GM18526 (cell line): ENCODE measurements around the gene ZDHHC18.
A peak's percentile ranks its signal among the peaks of the same experiment; 100 is the strongest.

Source experiments
- POLR2A ChIP-seq: IDR thresholded peaks from 3 replicates; pipeline ENCODE4 v1.6.1; 2011; ENCODE audit not compliant: insufficient read length; ENCODE audit errors: extremely low read depth

Gene ZDHHC18

DNA sequence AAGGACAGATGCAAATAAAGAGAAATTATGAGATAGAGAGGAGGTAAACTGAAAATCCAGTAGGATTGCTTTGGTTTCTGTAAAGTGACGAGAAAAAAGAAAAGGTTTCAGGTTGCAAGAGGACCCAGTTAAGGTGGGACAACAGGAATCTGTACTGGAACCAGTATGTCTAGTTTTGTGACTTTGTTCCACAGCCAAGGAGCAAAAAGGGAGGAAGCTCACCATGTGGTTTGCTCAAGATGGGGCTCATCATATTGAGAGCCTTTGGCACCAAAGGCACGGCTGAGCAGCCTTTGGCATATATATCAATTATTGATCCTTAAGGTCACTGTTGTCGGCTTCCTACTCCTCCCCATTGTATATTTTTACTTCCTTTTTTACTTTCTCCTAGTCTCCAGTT, 1.8 kb upstream of the ZDHHC18 start:
- no peak for TF ChIP-seq POLR2A

DNA sequence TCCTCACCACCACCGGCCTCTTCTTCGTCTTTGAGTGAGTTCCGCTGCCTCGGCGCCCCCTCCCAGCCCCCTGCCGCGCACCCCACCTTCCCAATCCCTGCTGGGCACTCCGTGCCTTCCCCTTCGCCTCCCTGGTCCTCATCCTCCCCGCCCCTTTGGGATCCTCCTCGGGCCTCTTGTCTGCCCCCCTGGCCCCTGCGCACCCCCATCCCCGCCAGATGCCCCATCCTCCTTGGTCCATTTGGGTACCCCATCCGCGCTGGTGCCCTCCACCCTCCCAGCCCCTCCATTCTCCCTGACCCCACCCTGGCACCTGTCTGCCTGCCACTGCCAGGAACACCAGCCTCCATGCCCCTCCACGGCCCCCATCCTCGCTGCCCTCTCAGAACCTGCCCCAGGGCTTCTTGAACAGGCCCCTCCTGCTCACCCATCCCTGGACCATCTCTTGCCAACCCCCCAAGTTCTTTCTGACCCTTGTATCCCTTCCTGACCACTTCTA, 667 bp downstream of the ZDHHC18 start:
- TF ChIP-seq POLR2A, result no peak

DNA sequence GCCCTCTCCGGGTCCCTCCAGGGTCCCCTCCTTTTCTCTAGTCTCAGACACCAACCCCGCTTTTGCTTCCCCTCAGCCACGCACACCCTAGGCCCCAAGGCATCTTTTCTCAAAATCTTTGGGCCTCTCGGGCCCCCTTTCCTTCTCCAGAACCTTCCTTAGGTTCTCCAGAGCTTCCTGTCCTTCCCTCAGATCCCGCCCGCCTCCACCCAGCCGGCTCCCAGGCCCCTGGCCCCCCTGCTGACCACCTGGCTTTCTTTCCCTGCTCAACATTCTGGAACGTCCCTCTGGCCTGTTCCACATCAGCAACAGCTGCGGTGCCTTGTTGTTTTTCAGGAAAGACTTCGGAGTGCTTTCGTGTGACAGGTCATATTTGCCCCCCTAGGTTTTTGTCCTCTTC, 1.2 kb downstream of the ZDHHC18 start:
- no peak for TF ChIP-seq POLR2A

DNA sequence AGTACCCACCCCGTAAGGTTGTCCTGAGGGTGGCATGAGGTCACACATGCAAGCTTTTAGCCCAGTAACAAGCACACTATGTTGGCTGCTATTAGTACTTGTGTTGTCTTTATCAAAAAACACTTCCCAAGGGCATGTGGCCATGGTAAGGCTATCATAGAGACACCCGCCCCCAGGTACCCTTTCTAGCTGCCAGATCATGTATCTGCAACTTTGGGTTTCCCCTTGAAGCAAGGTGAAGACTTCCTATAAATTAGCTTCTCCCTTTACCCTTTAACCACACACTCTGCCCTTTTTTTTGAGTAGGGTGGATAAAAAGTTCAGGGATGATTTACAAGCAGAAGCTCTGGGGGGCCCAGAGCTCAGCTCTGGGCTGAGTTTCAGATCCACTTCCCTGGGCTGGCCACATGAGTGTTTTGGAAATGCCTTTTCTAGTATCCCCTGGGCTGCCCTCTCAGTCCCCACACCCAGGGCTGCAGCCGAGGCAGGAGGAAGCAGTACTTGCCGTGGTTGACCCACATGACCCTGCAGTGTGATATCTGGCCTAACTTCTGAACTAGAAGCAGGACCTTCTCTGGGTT, 2.0 kb downstream of the ZDHHC18 start:
- TF ChIP-seq POLR2A, result no peak

DNA sequence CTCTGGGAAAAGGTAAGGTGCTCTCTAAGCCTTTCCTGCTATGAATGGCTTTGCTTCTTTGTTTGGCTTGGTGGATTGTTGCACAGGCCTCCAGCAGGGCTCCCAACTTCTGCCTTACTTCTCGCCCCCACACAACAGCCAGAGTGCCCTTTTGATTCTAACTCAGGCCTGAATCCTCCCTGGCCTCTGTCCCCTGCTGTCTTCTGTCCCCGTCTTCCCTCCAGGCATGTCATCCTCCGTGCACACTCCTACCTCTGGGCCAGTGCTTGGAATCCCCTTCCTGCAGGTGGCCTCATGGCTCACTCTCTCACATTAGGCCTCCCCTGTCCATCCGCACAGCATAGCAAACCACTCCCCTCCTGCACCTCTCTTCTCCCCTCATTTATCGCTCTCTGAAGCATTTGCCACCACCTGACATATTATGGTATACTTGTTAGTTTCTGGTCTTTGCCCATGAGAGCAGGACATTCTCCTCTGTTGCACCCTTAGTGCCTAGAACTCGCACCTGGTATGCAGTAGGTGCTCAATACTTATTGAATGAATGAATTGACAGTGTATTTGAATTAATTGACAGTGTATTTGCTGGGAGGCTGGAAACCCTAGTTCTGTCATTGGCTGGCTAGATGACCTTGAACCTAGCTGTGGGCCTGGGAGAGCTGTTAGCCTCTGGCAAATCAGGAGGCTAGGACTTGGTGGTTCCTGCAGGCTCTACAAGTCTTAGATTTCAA, 2.9 kb downstream of the ZDHHC18 start:
- TF ChIP-seq POLR2A, result no peak

DNA sequence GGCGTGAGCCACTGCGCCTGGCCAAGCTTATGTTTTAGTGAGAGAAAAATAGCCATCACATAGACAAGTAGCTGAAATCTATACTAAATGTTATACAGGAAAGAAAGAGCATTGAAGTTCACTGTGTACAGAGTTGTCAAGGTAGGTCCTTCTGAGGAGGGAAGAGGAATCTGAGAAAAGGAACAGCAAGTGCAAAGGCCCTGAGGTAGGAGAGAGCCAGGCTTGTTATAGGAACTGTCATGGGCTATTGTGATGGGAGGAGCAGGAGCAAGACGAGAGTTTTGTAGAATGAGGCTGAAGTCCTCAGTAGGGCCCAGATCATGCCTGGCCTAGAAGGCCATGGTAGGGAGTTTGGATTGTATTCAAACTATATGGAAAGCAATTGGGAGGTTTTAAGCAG, 4.6 kb downstream of the ZDHHC18 start:
- no peak for TF ChIP-seq POLR2A

DNA sequence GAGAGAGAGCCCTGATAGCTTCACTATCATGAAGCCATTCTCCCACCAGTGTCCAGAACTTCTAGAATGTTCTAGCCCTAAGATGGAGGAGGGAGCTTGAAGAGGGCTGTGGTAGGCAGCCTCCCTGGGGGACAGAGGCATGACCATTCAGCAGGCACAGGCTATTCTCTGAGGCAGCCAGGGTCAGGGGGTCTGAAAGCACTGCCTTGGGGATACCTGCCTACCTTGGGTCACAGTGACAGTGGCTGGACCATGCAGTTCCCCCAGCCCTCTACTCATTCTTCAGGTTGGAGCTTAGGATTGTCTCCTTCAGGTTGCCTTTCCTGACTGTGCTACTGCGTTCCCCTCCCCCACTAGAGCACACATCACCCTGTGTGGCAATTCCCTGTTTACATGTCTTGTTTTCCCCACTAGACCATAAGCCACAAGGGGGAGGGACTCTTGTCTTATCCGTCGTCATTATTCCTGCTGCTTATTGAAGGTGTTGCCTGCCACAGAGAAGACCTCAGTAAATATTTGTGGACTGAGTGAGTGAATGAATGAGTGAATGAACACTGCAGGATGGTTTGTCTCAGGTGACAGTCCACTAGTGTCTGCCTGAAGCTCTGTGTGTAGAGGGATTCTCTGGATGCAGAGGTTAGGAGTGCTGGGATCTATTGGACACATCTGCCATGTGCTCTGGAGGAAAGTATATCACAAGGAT, 5.2 kb downstream of the ZDHHC18 start:
- no peak for TF ChIP-seq POLR2A

DNA sequence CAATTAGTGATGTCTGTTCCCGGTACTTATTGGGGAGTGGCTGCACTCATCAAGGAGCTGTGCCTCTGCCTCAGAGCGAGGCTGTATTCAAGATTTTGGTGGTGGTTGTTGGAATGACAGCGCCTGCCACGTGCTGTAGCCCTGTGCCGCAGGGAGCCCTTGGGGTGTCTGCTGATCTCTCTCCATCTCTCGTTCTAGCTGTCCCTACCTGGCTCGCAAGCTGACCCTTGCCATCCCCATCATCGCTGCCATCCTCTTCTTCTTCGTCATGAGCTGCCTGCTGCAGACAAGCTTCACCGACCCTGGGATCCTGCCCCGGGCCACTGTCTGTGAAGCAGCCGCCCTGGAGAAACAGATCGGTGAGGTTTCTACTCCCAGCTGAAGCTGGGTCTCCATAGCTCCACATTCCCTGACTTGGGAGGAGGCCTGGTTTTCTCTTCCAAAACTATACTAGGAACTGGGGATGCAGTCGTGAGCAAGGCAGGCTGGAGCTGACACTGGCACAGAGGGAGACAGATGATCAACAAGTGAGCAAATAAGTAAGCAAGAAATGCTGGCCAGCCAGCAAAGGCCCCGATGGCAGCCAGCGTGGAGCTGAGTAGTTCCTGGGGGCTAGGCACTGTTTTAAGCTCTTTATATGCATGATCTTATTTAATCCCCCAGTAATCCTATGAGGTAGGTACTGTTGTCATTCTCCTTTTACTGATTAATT, 5.9 kb downstream of the ZDHHC18 start:
- TF ChIP-seq POLR2A, result no peak

DNA sequence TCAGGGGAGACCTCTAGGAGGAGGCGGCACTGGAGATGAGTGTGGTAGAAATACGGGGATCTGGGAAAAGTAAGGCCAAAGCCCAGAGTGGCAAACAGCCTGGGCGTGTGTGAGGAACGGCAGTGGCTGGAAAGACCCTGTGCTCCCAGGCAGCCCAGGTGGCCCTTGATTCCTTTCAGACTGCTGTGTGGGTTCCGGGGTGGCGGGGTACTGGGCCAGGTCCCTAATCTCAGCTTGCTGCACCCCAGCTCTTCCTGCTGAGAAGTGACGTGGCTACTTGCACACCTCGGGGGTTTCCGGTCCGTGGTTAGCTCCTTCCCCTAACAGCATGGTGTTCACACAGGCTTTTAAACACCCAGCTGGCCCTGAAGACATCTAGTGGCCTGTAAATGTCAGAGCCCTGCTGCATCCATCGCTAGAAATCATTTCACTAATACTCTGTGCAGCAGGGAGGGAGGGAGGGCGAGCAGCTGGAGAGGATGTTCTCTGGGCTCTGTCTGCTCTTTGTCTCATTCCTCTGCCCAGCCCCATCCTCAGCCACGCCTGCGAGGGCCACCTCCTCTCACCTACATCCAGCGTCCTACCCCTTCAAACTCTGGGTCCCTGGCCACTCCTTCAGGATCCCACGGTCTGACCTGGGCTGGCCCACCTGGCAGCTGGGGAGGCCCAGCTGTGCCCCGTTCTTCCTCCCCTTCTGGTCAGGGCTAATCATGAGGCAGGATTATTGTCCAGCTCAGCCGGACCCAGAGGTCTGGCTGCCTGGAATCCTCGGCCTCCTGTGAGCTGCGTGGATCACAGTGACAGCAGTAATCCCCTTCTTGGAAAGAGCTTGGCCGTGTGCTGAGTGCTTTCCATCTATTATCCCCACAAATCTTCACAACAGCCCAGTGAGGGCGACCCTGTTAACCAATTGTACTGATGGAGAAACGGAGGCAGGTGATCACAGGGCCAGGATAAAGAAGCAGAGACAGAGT, 7.2 kb downstream of the ZDHHC18 start:
- peak; percentile 61 for TF ChIP-seq POLR2A

DNA sequence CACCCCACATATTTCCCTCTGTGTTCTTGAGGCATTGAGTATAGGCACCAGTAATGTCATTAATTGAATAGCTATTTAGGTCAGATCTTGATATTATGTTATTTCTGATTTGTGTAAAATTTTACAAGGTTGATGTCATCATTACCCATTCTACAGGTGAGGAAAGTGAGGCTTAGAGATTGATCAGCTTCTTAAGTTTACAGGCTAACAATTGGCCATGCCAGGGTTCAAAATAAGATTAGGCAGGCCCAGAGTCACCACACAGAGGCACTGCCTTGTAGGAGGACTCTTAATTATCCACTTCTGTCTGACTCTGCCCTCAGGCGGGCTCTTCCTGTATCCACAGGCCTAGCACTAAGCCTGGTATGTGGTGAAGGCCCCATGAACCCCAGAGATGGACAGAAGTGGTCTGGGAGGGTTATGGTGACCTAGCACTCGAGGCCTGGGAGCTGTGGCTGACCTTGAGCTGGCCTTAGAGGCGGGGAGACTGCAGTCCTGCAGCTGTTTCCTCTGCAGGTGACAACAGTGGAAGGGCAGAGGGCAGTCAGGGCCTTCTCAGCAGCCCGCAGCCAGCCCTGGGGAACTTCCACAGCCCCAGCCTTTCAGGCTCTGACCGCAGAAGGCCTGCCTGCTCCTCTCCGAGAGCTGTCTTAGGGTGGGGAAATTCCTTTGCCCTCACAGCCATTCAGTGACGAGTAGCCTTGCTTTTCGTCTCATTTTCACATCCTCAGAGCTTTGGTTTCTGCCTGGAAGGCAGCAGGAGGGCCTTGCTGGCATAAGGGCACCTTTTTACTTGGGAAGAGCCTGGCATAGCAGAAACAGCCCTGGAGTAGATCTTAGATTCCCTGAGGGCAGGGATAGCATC, 12.2 kb downstream of the ZDHHC18 start:
- no peak for TF ChIP-seq POLR2A

DNA sequence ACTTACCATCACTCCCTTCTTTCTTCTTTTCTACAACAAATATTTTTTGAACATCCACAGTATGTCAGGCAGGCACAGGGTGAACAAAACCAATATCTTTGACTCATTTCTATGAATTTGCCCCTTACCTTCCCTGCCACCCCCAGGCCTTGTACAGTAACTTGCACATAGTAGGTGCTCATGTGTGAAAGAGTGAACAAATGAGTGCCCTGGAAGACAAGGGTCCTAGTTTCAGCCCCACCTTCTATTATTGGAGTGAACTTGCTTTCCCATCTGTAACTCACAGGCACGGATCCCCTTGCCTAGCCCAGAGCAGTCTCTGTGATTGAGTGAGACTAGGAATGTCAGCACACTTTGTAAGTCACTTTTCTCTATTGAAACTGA, 12.8 kb downstream of the ZDHHC18 start:
- no peak for TF ChIP-seq POLR2A

DNA sequence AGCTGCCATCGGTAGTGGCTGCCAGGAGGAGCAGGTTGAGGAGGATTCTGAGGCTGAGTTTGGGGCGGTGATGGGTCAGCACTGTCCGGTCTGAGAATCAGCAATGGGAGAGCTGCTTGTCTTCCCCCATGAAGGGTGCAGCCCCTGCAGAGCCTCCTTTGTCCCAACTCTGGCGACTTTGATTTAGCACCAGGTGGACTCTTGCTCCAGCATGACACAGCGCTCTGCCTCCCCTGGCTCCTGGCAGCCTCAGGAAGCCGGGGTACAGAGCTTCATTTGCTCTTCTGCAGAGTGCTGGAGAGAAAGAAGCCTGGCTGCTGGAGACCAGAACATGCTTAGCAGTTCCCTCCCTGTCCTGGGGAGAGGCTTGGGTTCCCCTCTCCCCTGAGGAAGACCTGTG, 13.3 kb downstream of the ZDHHC18 start:
- TF ChIP-seq POLR2A, result no peak

DNA sequence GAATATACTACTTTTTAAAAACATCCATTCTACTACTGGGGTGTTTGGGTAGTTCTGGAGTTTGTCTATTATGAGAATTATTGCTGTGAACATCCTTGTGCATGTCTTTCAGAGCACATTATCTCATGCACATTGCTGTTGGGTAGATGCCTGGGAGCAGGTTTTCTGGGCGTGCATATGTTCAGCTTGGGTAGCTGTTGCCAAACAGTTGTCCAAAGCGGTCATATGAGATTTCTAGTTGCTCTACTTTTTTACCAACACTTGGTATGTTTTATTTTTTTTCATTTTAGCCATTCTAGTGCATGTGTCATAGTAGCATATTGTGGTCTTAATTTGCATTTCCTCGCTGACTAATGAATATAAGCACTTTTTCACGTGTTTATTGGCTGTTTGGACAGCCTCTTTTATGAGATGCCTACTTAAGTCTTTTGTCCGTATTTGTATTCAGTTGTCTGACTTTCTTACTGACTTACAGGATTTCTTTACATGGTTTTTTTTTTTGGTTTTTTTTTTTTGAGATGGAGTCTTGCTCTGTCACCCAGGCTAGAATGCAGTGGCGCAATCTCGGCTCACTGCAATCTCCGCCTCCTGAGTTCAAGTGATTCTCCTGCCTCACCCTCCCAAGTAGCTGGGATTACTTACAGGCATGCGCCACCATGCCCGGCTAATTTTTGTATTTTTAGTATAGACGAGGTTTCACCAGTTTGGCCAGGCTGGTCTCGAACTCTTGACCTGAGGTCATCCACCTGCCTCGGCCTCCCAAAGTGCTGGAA, 18.1 kb downstream of the ZDHHC18 start:
- no peak for TF ChIP-seq POLR2A
